ENCODE data around the gene SUN3.

GRCh38 chr7:48035967-48036478 lies 7.1 kb upstream of the SUN3 start:
- TF ChIP-seq CTCF (IDR thresholded peaks at IDR 0.05) (no peak), EP300 (IDR thresholded peaks at IDR 0.05) (no peak), POLR2A (IDR thresholded peaks at IDR 0.05) (no peak)

All from tibial nerve (tissue), 4 donors.